Right cardiac atrium (tissue), 5 donors: ENCODE results near the gene PPAT. TPM values are rescaled to one million over a fixed set of nuclear protein-coding genes. Genes with fewer than 3 reads are reported as not detected.

ENCODE experiments used
- polyA plus RNA-seq: library from polyadenylated mRNA; stranded (reverse); fragments of 200-250 nt; gene quantifications from one replicate; pipeline ENCODE4 v1.2.3, GENCODE V29; 2013
- total RNA-seq, 4 donors: library from RNA; stranded (reverse); fragmentation: NEBNext Ultra II Directional; extraction: Animal tissue kit (Norgen Biotek cat#: 25700); gene quantifications; one replicate each; pipeline ENCODE4 v1.2.1, GENCODE V29; 2021
- donor health status: healthy with polysubstance abuse.
- donor health status: DM: no; HTN: yes; CAD: no.
- donor health status: DM: no; HTN: no; CAD: no.
- donor health status: DM: no; HTN: yes; CAD: no; lungs with severe emphysema.
- donor health status: DM: yes; HTN: yes; CAD: no.

Gene PPAT
- total and polyA plus RNA-seq, 5 donors, result 1.2 to 4.8 (median 4.2) TPM

Other genes starting within 250 kb of the PPAT start
- gene AASDH, start 48.1 kb downstream of the PPAT start, total RNA-seq, result 1 to 10 TPM; 8.1 to 9.8 (median 8.5) TPM
- 3.0 TPM for gene AASDH, start 48.1 kb downstream of the PPAT start, polyA plus RNA-seq
- gene PAICS, start 645 bp upstream of the PPAT start, total RNA-seq, result 10 to 100 TPM; 23.0 to 28.7 (median 25.5) TPM
- 23.9 TPM for gene PAICS, start 645 bp upstream of the PPAT start, polyA plus RNA-seq
- 10 to 100 TPM; 36.2 to 53.7 (median 40.5) TPM for gene SRP72, start 32.0 kb upstream of the PPAT start, total RNA-seq
- 16.5 TPM for gene SRP72, start 32.0 kb upstream of the PPAT start, polyA plus RNA-seq
- not detected for gene ARL9, start 70.2 kb upstream of the PPAT start, total RNA-seq
- 0.05 TPM for gene ARL9, start 70.2 kb upstream of the PPAT start, polyA plus RNA-seq
- 10 to 100 TPM; 30.6 to 82.1 (median 56.7) TPM for gene HOPX, start 245.7 kb upstream of the PPAT start, total RNA-seq
- 159 TPM for gene HOPX, start 245.7 kb upstream of the PPAT start, polyA plus RNA-seq